ENCODE results near the gene PARG. TPM values are rescaled to one million over a fixed set of nuclear protein-coding genes. Genes with fewer than 3 reads are reported as not detected.
"Not testable (repeated sequence)": the region's sequence is repeated elsewhere in the genome, so short reads cannot be mapped to it uniquely, and the experiment has no call there.

Gene PARG
- total RNA-seq, 1 donor from 2014 or later, result 25.1 TPM

- peaks cover 12% of the 10 kb centered on the region for H3K36me3 ChIP-seq
- H3K4me1 ChIP-seq; intact Hi-C loops (cut with micrococcal nuclease); H3K4me3 ChIP-seq; H3K27ac ChIP-seq (replicated peaks); DNase-seq; H3K9me3 ChIP-seq (replicated peaks); H3K27me3 ChIP-seq (ENCODE audit: low read depth): not testable (repeated sequence)
Observed at GRCh38 chr10:49883852-49884251, 58.0 kb downstream of the PARG start.

DNA sequence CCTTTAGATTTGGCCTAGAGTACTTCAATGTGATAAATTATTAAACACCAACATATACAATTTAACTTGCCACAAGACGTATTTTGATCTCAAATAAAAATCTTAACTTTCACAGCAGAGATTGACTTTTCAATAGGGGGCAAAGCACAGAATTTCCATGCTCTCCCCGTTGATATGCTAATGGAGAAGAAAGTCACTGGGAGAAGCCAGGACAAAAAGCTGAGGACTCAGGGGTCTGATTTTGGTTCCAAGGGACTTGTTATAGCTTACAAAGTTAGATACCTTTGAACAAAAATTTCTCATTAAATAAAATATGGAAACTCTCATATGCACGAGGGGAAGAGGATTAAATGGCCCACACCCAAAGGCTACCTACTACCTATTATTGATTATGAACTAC, 59.5 kb downstream of the PARG start:
- peaks cover 10% of the 10 kb centered on the region for H3K36me3 ChIP-seq
- intact Hi-C loops (cut with micrococcal nuclease); H3K4me3 ChIP-seq; DNase-seq; H3K27ac ChIP-seq (replicated peaks); H3K9me3 ChIP-seq (replicated peaks); H3K4me1 ChIP-seq; H3K27me3 ChIP-seq (ENCODE audit: low read depth): not testable (repeated sequence)

DNA sequence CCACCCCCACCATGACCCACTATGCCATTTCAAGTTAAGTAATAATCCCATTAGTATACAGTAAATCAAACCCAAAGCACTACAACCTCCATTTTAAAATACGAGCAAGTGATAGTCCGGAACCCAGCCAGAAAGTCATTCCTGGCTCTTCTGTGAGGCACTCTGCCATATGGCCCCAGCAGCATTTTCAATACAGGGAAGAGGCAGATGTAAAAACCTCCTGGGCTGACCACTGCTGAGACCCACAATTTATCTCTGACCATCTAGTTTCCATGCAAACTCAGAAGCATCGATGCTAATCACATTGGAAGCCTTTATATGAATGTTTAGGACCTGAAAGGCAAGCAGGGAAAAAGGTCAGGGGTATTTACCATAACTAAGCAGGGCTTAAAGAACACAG, 69.1 kb downstream of the PARG start:
- H3K36me3 ChIP-seq; H3K4me1 ChIP-seq; H3K27ac ChIP-seq (replicated peaks); H3K9me3 ChIP-seq (replicated peaks); H3K4me3 ChIP-seq; DNase-seq; H3K27me3 ChIP-seq (ENCODE audit: low read depth); intact Hi-C loops (cut with micrococcal nuclease): not testable (repeated sequence)

GRCh38 chr10:49871462-49871861, 70.4 kb downstream of the PARG start:
- H3K27me3 ChIP-seq (ENCODE audit: low read depth); H3K36me3 ChIP-seq; H3K4me3 ChIP-seq; H3K27ac ChIP-seq (replicated peaks); H3K4me1 ChIP-seq; DNase-seq; H3K9me3 ChIP-seq (replicated peaks); intact Hi-C loops (cut with micrococcal nuclease): not testable (repeated sequence)

GRCh38 chr10:49859933-49860332, 81.9 kb downstream of the PARG start:
- H3K4me1 ChIP-seq; H3K27me3 ChIP-seq (ENCODE audit: low read depth); H3K9me3 ChIP-seq (replicated peaks); H3K4me3 ChIP-seq; intact Hi-C loops (cut with micrococcal nuclease); DNase-seq; H3K27ac ChIP-seq (replicated peaks): not testable (repeated sequence)
- peaks cover 13% of the 10 kb centered on the region for H3K36me3 ChIP-seq

- H3K4me3 ChIP-seq; H3K27ac ChIP-seq (replicated peaks); DNase-seq; H3K27me3 ChIP-seq (ENCODE audit: low read depth); H3K4me1 ChIP-seq; intact Hi-C loops (cut with micrococcal nuclease); H3K9me3 ChIP-seq (replicated peaks): not testable (repeated sequence)
- peaks cover 13% of the 10 kb centered on the region for H3K36me3 ChIP-seq
Observed at GRCh38 chr10:49858697-49859382, 83.0 kb downstream of the PARG start.

DNA sequence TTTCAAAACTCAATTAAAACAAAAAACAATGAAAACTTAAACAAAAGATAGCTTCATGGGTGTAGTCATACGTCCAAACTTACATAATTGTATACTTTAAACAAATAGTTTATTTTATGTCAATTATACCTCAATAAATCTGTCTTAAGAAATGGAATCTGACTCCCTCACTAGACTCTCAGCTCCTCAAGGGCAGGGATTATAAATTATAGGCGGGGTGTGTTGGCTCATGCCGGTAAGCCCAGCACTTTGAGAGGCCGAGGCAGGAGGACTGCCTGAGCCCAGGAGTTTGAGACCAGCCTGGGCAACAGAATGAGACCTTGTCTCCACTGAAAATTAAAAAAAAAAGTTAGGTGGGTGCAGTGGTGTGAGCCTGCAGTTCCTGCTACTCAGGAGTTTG, 92.3 kb downstream of the PARG start:
- H3K4me1 ChIP-seq; H3K27ac ChIP-seq (replicated peaks); intact Hi-C loops (cut with micrococcal nuclease); H3K27me3 ChIP-seq (ENCODE audit: low read depth); DNase-seq; H3K4me3 ChIP-seq; H3K9me3 ChIP-seq (replicated peaks); H3K36me3 ChIP-seq: not testable (repeated sequence)

DNA sequence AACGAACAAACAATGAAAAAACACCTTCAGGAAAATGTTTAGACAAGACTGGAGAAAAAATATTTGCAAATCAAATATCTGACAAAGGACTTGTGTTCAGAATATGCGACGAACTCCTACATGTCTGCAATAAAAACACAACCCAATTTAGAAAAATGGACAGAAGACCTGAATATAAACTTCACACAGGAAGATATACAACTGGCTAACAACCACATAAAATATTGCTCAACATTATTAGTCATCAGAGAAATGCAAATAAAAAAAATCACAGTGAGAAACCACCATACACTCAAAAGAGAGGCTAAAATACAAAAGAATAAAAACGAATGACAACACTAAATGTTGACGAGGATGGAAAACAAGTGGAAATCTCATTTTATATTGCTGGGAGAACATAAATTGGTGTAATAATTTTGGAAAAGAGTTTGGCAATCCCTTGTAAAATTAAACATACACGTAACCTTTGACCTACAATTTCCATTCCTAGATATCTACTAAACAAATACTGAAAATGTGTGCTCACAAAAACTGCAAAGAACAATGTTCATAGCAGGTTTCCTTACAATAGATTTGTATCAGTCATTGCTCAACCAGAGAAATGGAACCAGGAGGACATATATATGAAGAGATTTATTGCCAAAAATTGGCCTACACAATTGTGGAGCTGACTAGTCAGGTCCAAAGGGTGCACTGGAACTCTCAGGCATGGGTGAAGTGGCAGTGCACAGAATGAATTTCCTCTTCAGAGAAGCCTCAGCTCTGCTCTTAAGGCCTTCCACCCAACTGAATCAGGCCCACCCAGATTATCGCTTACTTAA, 96.8 kb downstream of the PARG start:
- Histone ChIP-seq H3K27ac (replicated peaks) (no peak overlapping the region), H3K4me3 (no peak overlapping the region), H3K9me3 (replicated peaks) (no peaks in the 10 kb centered on the region), H3K4me1 (no peaks in the 10 kb centered on the region), H3K27me3 (ENCODE audit: low read depth) (no peaks in the 10 kb centered on the region), H3K36me3 (peaks cover 32% of the 10 kb centered on the region)
- TF ChIP-seq, protein P1, sequence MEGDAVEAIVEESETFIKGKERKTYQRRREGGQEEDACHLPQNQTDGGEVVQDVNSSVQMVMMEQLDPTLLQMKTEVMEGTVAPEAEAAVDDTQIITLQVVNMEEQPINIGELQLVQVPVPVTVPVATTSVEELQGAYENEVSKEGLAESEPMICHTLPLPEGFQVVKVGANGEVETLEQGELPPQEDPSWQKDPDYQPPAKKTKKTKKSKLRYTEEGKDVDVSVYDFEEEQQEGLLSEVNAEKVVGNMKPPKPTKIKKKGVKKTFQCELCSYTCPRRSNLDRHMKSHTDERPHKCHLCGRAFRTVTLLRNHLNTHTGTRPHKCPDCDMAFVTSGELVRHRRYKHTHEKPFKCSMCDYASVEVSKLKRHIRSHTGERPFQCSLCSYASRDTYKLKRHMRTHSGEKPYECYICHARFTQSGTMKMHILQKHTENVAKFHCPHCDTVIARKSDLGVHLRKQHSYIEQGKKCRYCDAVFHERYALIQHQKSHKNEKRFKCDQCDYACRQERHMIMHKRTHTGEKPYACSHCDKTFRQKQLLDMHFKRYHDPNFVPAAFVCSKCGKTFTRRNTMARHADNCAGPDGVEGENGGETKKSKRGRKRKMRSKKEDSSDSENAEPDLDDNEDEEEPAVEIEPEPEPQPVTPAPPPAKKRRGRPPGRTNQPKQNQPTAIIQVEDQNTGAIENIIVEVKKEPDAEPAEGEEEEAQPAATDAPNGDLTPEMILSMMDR (IDR thresholded peaks at IDR 0.05; ENCODE audit: borderline replicate concordance), result no peak
- intact Hi-C loops (cut with micrococcal nuclease), result no loop called here
- DNase-seq, result no peak

DNA sequence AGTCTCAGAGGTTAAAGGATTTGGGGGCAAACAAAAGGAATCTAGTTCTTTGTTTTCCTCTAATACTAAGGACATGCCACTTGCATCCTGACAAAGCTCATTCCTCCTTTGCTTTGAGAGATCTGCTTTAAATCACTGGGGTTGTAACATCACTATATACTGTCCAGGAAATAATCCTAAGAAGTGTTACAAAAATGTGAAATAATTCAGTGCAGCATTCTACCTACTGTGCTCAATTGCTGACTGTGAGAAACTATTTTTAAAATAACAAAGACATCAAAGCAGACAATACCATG, 99.5 kb downstream of the PARG start:
- Histone ChIP-seq H3K36me3 (peaks cover 55% of the 10 kb centered on the region), H3K27ac (replicated peaks) (peak overlapping the region; percentile 15)
- not testable (repeated sequence) for DNase-seq

More for the DNA sequence above, 99.5 kb downstream of the PARG start:
- H3K4me3 ChIP-seq, result peak overlapping the region; percentile 36
- H3K9me3 ChIP-seq (replicated peaks); H3K4me1 ChIP-seq; intact Hi-C loops (cut with micrococcal nuclease); H3K27me3 ChIP-seq (ENCODE audit: low read depth): not testable (repeated sequence)
